Mesothelial cell of epicardium (in vitro differentiated cells): ENCODE data around the gene FRYL. TPM values are rescaled to one million over a fixed set of nuclear protein-coding genes. Genes with fewer than 3 reads are reported as not detected.

Experiments used
- DNase-seq, 2 experiments: peaks; one replicate each; pipeline ENCODE4 v3.0.0; 2021; ENCODE audit warnings: low spot score in 2 of 2; ENCODE audit not compliant: unreplicated experiment in 2 of 2
- H3K27ac Mint-ChIP-seq: 2 replicates; pipeline ENCODE4 v1.8.0; 2021; ENCODE audit warnings: mixed read lengths
- H3K27me3 Mint-ChIP-seq: 2 replicates; pipeline ENCODE4 v1.8.0; 2021; ENCODE audit warnings: low read depth, mixed read lengths
- H3K36me3 Mint-ChIP-seq: 2 replicates; pipeline ENCODE4 v1.8.0; 2021; ENCODE audit warnings: mixed read lengths
- H3K4me1 Mint-ChIP-seq: 2 replicates; pipeline ENCODE4 v1.8.0; 2021; ENCODE audit warnings: mixed read lengths
- H3K4me3 Mint-ChIP-seq: 2 replicates; pipeline ENCODE4 v1.8.0; 2021; ENCODE audit warnings: mild to moderate bottlenecking, moderate library complexity, mixed read lengths
- H3K9me3 Mint-ChIP-seq: 2 replicates; pipeline ENCODE4 v1.8.0; 2021; ENCODE audit warnings: mixed read lengths
- total RNA-seq: library from RNA; stranded (reverse); gene quantifications from 3 replicates; pipeline ENCODE4 v1.2.1, GENCODE V29; 2021
- TF ChIP-seq, protein P1 (sequence below): fragments of 200-600 bp; sonication (generic); IDR thresholded peaks from one replicate; pipeline ENCODE4 v1.5.0; 2021; ENCODE audit warnings: antibody characterized with exemption; ENCODE audit not compliant: unreplicated experiment

The FRYL gene
- total RNA-seq, 1 donor from 2014 or later: 57.0 TPM

DNA sequence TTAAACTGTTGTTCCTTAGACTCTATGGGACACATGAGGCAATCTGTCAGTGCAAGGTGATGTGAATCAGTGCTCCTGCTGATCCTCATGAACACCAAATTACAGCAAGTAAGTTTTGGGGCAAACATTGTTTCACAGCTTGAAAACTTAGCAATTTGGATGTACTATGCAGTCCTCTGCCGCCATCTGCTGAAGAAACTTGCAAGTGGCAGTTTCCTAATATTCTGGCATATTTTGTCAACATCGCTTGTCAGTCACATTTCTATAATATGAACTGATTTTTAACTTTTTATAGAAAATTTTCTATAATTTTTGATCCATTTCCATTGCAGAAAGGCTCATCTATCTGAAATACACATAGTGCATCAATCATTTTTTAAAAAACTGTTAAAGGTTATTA is 233.7 kb downstream of the FRYL start:
- Mint-ChIP-seq H3K4me3 (no peak overlapping the region), H3K36me3 (peaks cover 26% of the 10 kb centered on the region), H3K27me3 (no peaks in the 10 kb centered on the region), H3K4me1 (peaks cover 2% of the 10 kb centered on the region), H3K9me3 (no peaks in the 10 kb centered on the region), H3K27ac (no peak overlapping the region)
- TF ChIP-seq, protein P1, sequence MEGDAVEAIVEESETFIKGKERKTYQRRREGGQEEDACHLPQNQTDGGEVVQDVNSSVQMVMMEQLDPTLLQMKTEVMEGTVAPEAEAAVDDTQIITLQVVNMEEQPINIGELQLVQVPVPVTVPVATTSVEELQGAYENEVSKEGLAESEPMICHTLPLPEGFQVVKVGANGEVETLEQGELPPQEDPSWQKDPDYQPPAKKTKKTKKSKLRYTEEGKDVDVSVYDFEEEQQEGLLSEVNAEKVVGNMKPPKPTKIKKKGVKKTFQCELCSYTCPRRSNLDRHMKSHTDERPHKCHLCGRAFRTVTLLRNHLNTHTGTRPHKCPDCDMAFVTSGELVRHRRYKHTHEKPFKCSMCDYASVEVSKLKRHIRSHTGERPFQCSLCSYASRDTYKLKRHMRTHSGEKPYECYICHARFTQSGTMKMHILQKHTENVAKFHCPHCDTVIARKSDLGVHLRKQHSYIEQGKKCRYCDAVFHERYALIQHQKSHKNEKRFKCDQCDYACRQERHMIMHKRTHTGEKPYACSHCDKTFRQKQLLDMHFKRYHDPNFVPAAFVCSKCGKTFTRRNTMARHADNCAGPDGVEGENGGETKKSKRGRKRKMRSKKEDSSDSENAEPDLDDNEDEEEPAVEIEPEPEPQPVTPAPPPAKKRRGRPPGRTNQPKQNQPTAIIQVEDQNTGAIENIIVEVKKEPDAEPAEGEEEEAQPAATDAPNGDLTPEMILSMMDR: peak; percentile 70
- peak in 1 of 2 experiments; percentile 46 for DNase-seq

DNA sequence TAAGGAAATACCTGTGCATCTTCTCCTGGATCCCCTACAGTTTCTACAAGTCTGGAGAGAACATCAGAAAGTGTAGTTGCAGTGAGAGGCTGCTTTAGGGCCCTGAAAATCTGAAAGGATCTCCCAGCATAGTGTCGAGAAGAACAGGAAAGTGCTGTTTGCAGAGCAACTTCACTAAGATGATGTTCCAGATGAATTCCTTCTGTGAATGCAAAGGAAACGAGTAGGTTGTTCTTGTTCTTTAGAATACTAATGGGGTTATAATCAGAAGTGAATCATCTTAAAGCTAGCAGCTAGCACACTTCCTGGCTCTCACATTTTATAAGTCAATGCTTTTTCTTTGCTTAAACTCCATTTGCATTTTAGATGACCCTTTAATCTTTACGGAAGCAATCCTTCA is 236.3 kb downstream of the FRYL start:
- Mint-ChIP-seq H3K27ac (no peak overlapping the region), H3K9me3 (no peaks in the 10 kb centered on the region), H3K27me3 (no peaks in the 10 kb centered on the region), H3K4me3 (no peak overlapping the region), H3K4me1 (peaks cover 5% of the 10 kb centered on the region), H3K36me3 (peaks cover 21% of the 10 kb centered on the region)
- TF ChIP-seq, protein P1: no peak
- DNase-seq: no peak

DNA sequence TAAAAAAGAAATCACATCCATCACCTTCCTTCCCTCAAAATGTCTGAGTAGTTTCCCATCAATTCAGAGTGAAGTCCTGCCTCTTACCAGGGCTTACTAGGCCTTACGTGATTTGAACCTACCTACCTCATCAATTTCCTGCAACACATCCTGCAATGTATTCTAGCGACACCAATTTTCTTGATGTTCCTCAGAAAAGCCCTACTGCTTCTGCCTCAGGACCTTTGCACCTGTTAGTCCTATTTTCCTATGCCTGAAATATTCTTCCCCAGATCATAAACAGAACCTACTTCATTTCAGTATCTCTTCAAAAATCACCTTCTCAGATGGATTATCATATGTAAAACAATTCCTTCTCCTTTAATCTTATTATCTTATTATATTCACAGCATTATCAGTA is 237.2 kb downstream of the FRYL start:
- Mint-ChIP-seq H3K27ac (no peak overlapping the region), H3K9me3 (no peaks in the 10 kb centered on the region), H3K36me3 (peaks cover 21% of the 10 kb centered on the region), H3K4me3 (no peak overlapping the region), H3K4me1 (peaks cover 10% of the 10 kb centered on the region), H3K27me3 (no peaks in the 10 kb centered on the region)
- DNase-seq: no peak
- TF ChIP-seq, protein P1: no peak

DNA sequence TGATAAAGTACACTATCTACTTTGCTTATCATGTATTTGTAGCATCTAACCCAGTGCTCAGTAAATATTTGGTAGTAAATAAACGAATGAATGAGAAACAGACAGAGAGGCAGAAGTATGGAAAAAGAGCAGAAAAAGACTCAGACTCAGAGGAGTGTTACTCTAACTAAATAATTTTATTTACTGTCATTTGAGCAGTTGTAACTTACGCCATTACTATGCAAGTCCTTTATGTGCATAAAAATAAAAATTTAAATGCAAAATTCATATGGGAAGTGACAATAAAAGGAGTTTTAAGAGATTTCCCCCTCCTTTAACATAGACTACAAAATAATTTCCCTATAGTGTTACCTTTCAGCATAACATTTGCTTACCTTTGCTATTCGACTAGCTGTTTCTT is 240.5 kb downstream of the FRYL start:
- H3K27me3 Mint-ChIP-seq: no peaks in the 10 kb centered on the region
- TF ChIP-seq, protein P1: no peak
- no peaks in the 10 kb centered on the region for H3K9me3 Mint-ChIP-seq
- no peak for DNase-seq
- peaks cover 8% of the 10 kb centered on the region for H3K4me1 Mint-ChIP-seq
- no peak overlapping the region for H3K4me3 Mint-ChIP-seq
- H3K27ac Mint-ChIP-seq: no peak overlapping the region
- peaks cover 26% of the 10 kb centered on the region for H3K36me3 Mint-ChIP-seq

DNA sequence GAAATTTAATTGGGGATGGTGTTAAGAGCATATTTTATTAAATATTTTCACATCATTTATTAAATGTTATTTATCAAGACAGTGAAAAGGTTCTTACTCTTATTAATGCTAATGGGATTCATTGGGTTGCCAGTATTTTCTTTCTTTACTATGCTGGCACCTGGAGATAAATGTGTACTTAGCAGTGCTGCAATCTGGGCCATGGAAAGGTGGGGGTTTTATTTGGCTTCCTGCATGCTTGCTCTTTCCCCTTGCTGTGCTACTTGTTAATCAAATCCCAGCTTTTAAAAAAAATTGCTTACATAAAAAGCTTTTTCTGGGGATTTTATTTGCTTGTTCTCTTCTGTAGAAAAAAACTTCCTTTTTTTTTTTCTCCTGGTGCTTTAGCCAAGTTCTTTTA is 241.7 kb downstream of the FRYL start:
- Mint-ChIP-seq H3K27ac (peak overlapping the region; percentile 53), H3K9me3 (no peaks in the 10 kb centered on the region), H3K36me3 (peaks cover 27% of the 10 kb centered on the region), H3K4me3 (no peak overlapping the region), H3K4me1 (peaks cover 8% of the 10 kb centered on the region), H3K27me3 (no peaks in the 10 kb centered on the region)
- DNase-seq: no peak
- TF ChIP-seq, protein P1: no peak

DNA sequence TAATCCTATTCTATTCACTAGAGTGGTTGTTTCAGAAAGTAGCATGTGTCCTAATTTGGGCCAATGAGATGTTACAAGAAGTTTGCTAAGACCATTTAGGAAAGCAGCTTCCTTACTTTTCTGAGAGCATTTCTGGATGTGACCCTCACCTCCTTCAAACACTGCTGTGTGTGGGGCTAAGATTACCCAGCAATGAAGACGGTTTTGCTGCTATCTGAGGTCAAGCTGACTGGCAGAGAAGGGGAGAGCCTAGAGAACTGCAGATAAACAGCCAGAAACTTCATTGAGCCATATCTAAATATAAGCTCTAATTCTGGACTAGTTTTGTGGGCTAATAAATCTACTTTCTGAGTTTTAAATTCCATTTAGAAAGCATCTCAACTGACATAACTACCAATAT is 253.7 kb downstream of the FRYL start:
- no peaks in the 10 kb centered on the region for H3K4me1 Mint-ChIP-seq
- TF ChIP-seq, protein P1: no peak
- no peaks in the 10 kb centered on the region for H3K27me3 Mint-ChIP-seq
- H3K9me3 Mint-ChIP-seq: no peaks in the 10 kb centered on the region
- no peak overlapping the region for H3K27ac Mint-ChIP-seq
- DNase-seq: no peak
- peaks cover 52% of the 10 kb centered on the region for H3K36me3 Mint-ChIP-seq
- no peak overlapping the region for H3K4me3 Mint-ChIP-seq
